ENCODE results near the gene ACAP3.

GRCh38 chr1:1347663-1348419, 40.1 kb upstream of the ACAP3 start:
- TF ChIP-seq MAZ (IDR thresholded peaks at IDR 0.05; ENCODE audit: borderline replicate concordance, low read depth, low read length): no peak
- TF ChIP-seq, protein P1, sequence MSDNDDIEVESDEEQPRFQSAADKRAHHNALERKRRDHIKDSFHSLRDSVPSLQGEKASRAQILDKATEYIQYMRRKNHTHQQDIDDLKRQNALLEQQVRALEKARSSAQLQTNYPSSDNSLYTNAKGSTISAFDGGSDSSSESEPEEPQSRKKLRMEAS (IDR thresholded peaks at IDR 0.05): peak; percentile 64; the same call in 1 of the 2 replicates
